HCT116 (cell line): ENCODE data around the gene TCEA3. TPM values are rescaled to one million over a fixed set of nuclear protein-coding genes. Genes with fewer than 3 reads are reported as not detected.

ENCODE experiments used
- ATAC-seq: fragments of 200-7000 bp; cut with Tn5 transposase; 2 replicates; pipeline ENCODE4 v1.9.1; 2020; ENCODE audit warnings: mild to moderate bottlenecking, moderate library complexity
- BruUV-seq: library from RNA; stranded (reverse); fragments of 400-500 nt; replicated peaks from 2 replicates; lab custom pipeline; 2021; lab: Mats Ljungman, UMichigan
- CTCF ChIA-PET: fragments of 300-600 bp; sonication (Branson Sonifier 250); formaldehyde crosslinking; loops from one replicate; lab custom pipeline; 2021; ENCODE audit warnings: antibody characterized with exemption; lab: Charles Lee
- POLR2A ChIA-PET: fragments of 300-600, 350-600 bp; sonication (Branson Sonifier 250); formaldehyde crosslinking; loops from one replicate; lab custom pipeline; 2021; ENCODE audit warnings: antibody characterized with exemption; lab: Charles Lee
- RAD21 ChIA-PET, 2 experiments: fragments of 300-600 bp; sonication (Branson Sonifier 250); formaldehyde crosslinking; loops; one replicate each; lab custom pipeline; 2023; ENCODE audit warnings: low total read pairs in 2 of 2; ENCODE audit not compliant: uncharacterized antibody in 2 of 2, unreplicated experiment in 2 of 2, low non-redundant PET in 1 of 2; lab: Charles Lee
- DNase-seq: peaks from one replicate; pipeline ENCODE4 v3.0.0-alpha.2; 2010; ENCODE audit warnings: low read depth, low spot score
- H2AFZ ChIP-seq: fragments of 200-600 bp; shearing (Covaris generic), sonication (generic); 2 replicates; pipeline ENCODE4 v1.6.1; 2017; ENCODE audit warnings: low read depth, mixed run types, mixed read lengths, antibody characterized with exemption, low read length; ENCODE audit not compliant: poor library complexity, severe bottlenecking
- H3K27ac ChIP-seq: 2 replicates; pipeline ENCODE4 v1.5.1; 2012; ENCODE audit warnings: low read depth, low read length
- H3K27me3 ChIP-seq: fragments of 200-600 bp; sonication (generic); 2 replicates; pipeline ENCODE4 v1.6.1; 2016; ENCODE audit warnings: mixed run types, low read length, mixed read lengths; ENCODE audit not compliant: insufficient read depth
- H3K36me3 ChIP-seq, 2 experiments: fragments of 200-500 bp in 1 of 2; fragments of 200-600 bp in 1 of 2; sonication (Bioruptor generic) in 1 of 2; sonication (generic) in 1 of 2; 2 replicates each; pipeline versions ENCODE4 v1.5.1 to v1.6.1; 2014 to 2016; ENCODE audit warnings: low read length in 2 of 2, inconsistent platforms in 1 of 2, mixed read lengths in 1 of 2, mixed run types in 1 of 2; ENCODE audit not compliant: insufficient read depth in 2 of 2, control insufficient read depth in 1 of 2
- H3K4me1 ChIP-seq, 2 experiments: fragments of 200-600 bp in 1 of 2; sonication (generic) in 1 of 2; 2 replicates each; pipeline versions ENCODE4 v1.5.1 to v1.6.1; 2012 to 2017; ENCODE audit warnings: low read length in 2 of 2, inconsistent platforms in 1 of 2, mild to moderate bottlenecking in 1 of 2, mixed read lengths in 1 of 2, mixed run types in 1 of 2, moderate library complexity in 1 of 2; ENCODE audit not compliant: insufficient read depth in 2 of 2, control insufficient read depth in 1 of 2
- H3K4me2 ChIP-seq: fragments of 200-600 bp; sonication (generic); 2 replicates; pipeline ENCODE4 v1.6.1; 2017; ENCODE audit warnings: mixed run types, low read length, mixed read lengths
- H3K4me3 ChIP-seq, 2 experiments: fragments of 200-600 bp in 1 of 2; sonication (generic) in 1 of 2; replicated peaks in 1 of 2; 2 replicates each; pipeline ENCODE4 v1.5.1; 2011 to 2016; ENCODE audit warnings: low read length in 2 of 2, control low read depth in 1 of 2, low read depth in 1 of 2, mild to moderate bottlenecking in 1 of 2, mixed read lengths in 1 of 2, mixed run types in 1 of 2
- H3K79me2 ChIP-seq: fragments of 200-600 bp; sonication (generic); 2 replicates; pipeline ENCODE4 v1.6.1; 2017; ENCODE audit warnings: mild to moderate bottlenecking, mixed run types, low read length, moderate library complexity, mixed read lengths; ENCODE audit not compliant: insufficient read depth
- H3K9ac ChIP-seq: fragments of 200-600 bp; sonication (generic); 2 replicates; pipeline ENCODE4 v1.6.1; 2016; ENCODE audit warnings: low read length, mixed read lengths
- H3K9me2 ChIP-seq: fragments of 200-600 bp; sonication (generic), shearing (Covaris generic); 2 replicates; pipeline ENCODE4 v1.6.1; 2017; ENCODE audit warnings: mixed run types, mild to moderate bottlenecking, moderate library complexity; ENCODE audit not compliant: insufficient read depth
- H3K9me3 ChIP-seq, 2 experiments: fragments of 200-500 bp in 1 of 2; fragments of 200-600 bp in 1 of 2; sonication (Bioruptor generic) in 1 of 2; sonication (generic) in 1 of 2; 2 replicates each; pipeline ENCODE4 v1.6.1; 2014 to 2017; ENCODE audit warnings: low read length in 2 of 2, mixed read lengths in 2 of 2, inconsistent platforms in 1 of 2, low read depth in 1 of 2, mild to moderate bottlenecking in 1 of 2, mixed run types in 1 of 2, moderate library complexity in 1 of 2; ENCODE audit not compliant: control insufficient read depth in 1 of 2, insufficient read depth in 1 of 2
- H4K20me1 ChIP-seq: fragments of 200-600 bp; sonication (generic), shearing (Covaris generic); 2 replicates; pipeline ENCODE4 v1.6.1; 2017; ENCODE audit warnings: mixed run types, mild to moderate bottlenecking, moderate library complexity; ENCODE audit not compliant: insufficient read depth
- ATF3 ChIP-seq: IDR thresholded peaks from 2 replicates; pipeline ENCODE4 v1.6.1; 2012
- CEBPB ChIP-seq: IDR thresholded peaks from 2 replicates; pipeline ENCODE4 v1.6.1; 2012; ENCODE audit warnings: low read depth
- ELF1 ChIP-seq: IDR thresholded peaks from 2 replicates; pipeline ENCODE4 v1.6.1; 2012; ENCODE audit warnings: low read depth, borderline replicate concordance
- EZH2 ChIP-seq: fragments of 200-600 bp; sonication (generic); IDR thresholded peaks from 2 replicates; pipeline ENCODE4 v1.6.1; 2017; ENCODE audit warnings: antibody characterized with exemption, mixed run types
- EZH2phosphoT487 ChIP-seq: fragments of 200-600 bp; IDR thresholded peaks from 2 replicates; pipeline ENCODE4 v1.6.1; 2018; ENCODE audit warnings: antibody characterized with exemption, borderline replicate concordance
- FOSL1 ChIP-seq: IDR thresholded peaks from 2 replicates; pipeline ENCODE4 v1.6.1; 2012; ENCODE audit warnings: low read depth
- REST ChIP-seq: IDR thresholded peaks from 2 replicates; pipeline ENCODE4 v1.6.1; 2012; ENCODE audit warnings: low read depth
- SIN3A ChIP-seq: IDR thresholded peaks from 2 replicates; pipeline ENCODE4 v1.6.1; 2012; ENCODE audit warnings: low read depth
- SRF ChIP-seq: IDR thresholded peaks from 2 replicates; pipeline ENCODE4 v1.6.1; 2012; ENCODE audit warnings: low read depth
- TCF7L2 ChIP-seq: IDR thresholded peaks from 2 replicates; pipeline ENCODE4 v1.7.0; 2011; ENCODE audit warnings: borderline replicate concordance, inconsistent platforms; ENCODE audit not compliant: insufficient read depth, insufficient read length; ENCODE audit errors: extremely low read depth
- YY1 ChIP-seq: IDR thresholded peaks from 2 replicates; pipeline ENCODE4 v1.6.1; 2011; ENCODE audit warnings: low read length, low read depth, moderate library complexity, mild to moderate bottlenecking; ENCODE audit not compliant: insufficient replicate concordance; ENCODE audit errors: extremely low read depth
- ZBTB33 ChIP-seq: IDR thresholded peaks from 2 replicates; pipeline ENCODE4 v1.6.1; 2011; ENCODE audit warnings: mild to moderate bottlenecking, low read length, moderate library complexity; ENCODE audit not compliant: insufficient replicate concordance; ENCODE audit errors: extremely low read depth
- intact Hi-C: fragments of 100-400 bp; cut with micrococcal nuclease; formaldehyde crosslinking; loops from 2 replicates; pipeline ENCODE4 v1.10.0; 2022
- total RNA-seq: library from RNA; stranded (reverse); gene quantifications from one replicate; pipeline ENCODE4 v1.2.1, GENCODE V29; 2021; ENCODE audit not compliant: unreplicated experiment

Gene TCEA3
- total RNA-seq, 1 experiment from 2014 or later: 3.7 TPM

GRCh38 chr1:23337869-23338268 lies 86.7 kb downstream of the TCEA3 start:
- no peak overlapping the region for H3K9ac ChIP-seq
- no TSS peak for BruUV-seq
- peaks cover 67% of the 10 kb centered on the region for H4K20me1 ChIP-seq
- ATAC-seq (no peak), DNase-seq (no peak)
- no peak overlapping the region for H2AFZ ChIP-seq
- H3K4me1 ChIP-seq: peaks cover 9 to 30% of the 10 kb centered on the region in 2 experiments
- peaks cover 33 to 54% of the 10 kb centered on the region in 2 experiments for H3K36me3 ChIP-seq
- H3K79me2 ChIP-seq: peaks cover 99% of the 10 kb centered on the region
- ChIA-PET POLR2A (no interaction called here), CTCF (no interaction called here), RAD21 (no interaction called here)
- intact Hi-C loops: no loop called here
- H3K9me3 ChIP-seq: no peaks in the 10 kb centered on the region
- H3K27me3 ChIP-seq: no peaks in the 10 kb centered on the region
- H3K4me2 ChIP-seq: no peak overlapping the region
- no peak overlapping the region for H3K27ac ChIP-seq
- H3K9me2 ChIP-seq: no peaks in the 10 kb centered on the region
- no peak for TF ChIP-seq EZH2phosphoT487
- TF ChIP-seq SIN3A: no peak
- TF ChIP-seq SRF: no peak
- no peak for TF ChIP-seq TCF7L2
- TF ChIP-seq EZH2: no peak
- no peak for TF ChIP-seq REST
- TF ChIP-seq CEBPB: no peak
- TF ChIP-seq ATF3: no peak
- TF ChIP-seq ELF1: no peak
- no peak for TF ChIP-seq FOSL1
- TF ChIP-seq YY1: no peak
- TF ChIP-seq ZBTB33: no peak
- no peak overlapping the region for H3K4me3 ChIP-seq
